Esophagus squamous epithelium (tissue), 4 donors: Measurements from ENCODE around the gene PRPH2.

Source experiments
- CTCF ChIP-seq, 6 experiments: fragments of 450-650 bp in 4 of 6; fragments of 200-600 bp in 2 of 6; sonication (generic) in 2 of 6; IDR thresholded peaks; one replicate each; pipeline ENCODE4 v1.5.1; 2016 to 2019; ENCODE audit warnings: antibody characterized with exemption in 6 of 6, mild to moderate bottlenecking in 4 of 6, moderate library complexity in 4 of 6
- POLR2A ChIP-seq, 4 donors: fragments of 450-650 bp; IDR thresholded peaks; one replicate each; pipeline ENCODE4 v1.6.1; 2017; ENCODE audit warnings: antibody characterized with exemption in 4 of 4, mild to moderate bottlenecking in 4 of 4, moderate library complexity in 3 of 4

DNA sequence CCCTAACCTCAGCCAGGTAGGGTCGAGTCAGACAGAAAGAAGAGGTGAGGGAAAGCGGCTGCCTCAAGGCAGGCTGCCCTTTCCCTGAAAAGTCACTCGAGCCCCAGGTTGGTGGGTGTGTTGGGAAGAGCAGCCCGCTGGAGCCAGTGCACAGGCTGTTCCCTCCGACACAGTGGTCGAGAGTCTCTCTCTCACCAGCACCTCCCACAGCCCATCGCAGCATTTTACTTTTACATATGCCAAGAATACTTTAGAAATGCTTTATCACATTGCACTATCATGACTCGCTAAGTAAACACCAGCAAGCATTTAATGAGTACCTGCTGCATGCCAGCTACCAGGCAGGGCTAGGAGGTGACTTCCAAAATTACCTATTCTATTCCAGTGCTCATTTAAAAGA, 1.7 kb downstream of the PRPH2 start:
- no peak for TF ChIP-seq POLR2A (IDR thresholded peaks at IDR 0.05)
- no peak for TF ChIP-seq CTCF (IDR thresholded peaks at IDR 0.05)
